ENCODE data around the gene TMEM167B. TPM values are rescaled to one million over a fixed set of nuclear protein-coding genes. Genes with fewer than 3 reads are reported as not detected.

TMEM167B gene
- total RNA-seq, 1 experiment from 2014 or later, result 15.6 TPM

- Mint-ChIP-seq H3K27me3 (ENCODE audit: low read depth) (peaks cover 73% of the 10 kb centered on the region), H3K4me3 (no peak overlapping the region), H3K36me3 (no peaks in the 10 kb centered on the region), H3K9me3 (no peaks in the 10 kb centered on the region), H3K27ac (no peak overlapping the region), H3K4me1 (peaks cover 10% of the 10 kb centered on the region)
- ATAC-seq (no peak), DNase-seq (ENCODE audit: low spot score) (no peak)
- CTCF ChIA-PET, result interaction anchor here (1.2 to 3.6 kb wide), 4 partner anchors 10 to 162 kb away, joined by 3 to 58 read pairs (median 13); no protein-coding TSS in a partner anchor
- POLR2A ChIA-PET, result no interaction called here
- TF ChIP-seq PREB (CRISPR knock-in tag; IDR thresholded peaks at IDR 0.05; ENCODE audit: borderline replicate concordance) (no peak), ZMAT4 (CRISPR knock-in tag; IDR thresholded peaks at IDR 0.05) (no peak), TCF7 (CRISPR knock-in tag; IDR thresholded peaks at IDR 0.05; ENCODE audit: low read depth) (no peak), NR3C1 (CRISPR knock-in tag; conservative IDR thresholded peaks at IDR 0.05; ENCODE audit: low read depth) (no peak), ZNF423 (CRISPR knock-in tag; IDR thresholded peaks at IDR 0.05) (no peak), CREB1 (CRISPR knock-in tag; IDR thresholded peaks at IDR 0.05) (no peak), HMGXB4 (CRISPR knock-in tag; IDR thresholded peaks at IDR 0.05) (no peak), SOX15 (CRISPR knock-in tag; IDR thresholded peaks at IDR 0.05) (no peak), FOXP4 (CRISPR knock-in tag; IDR thresholded peaks at IDR 0.05) (no peak), ZNF396 (CRISPR knock-in tag; IDR thresholded peaks at IDR 0.05; ENCODE audit: borderline replicate concordance) (no peak), FOXP1 (CRISPR knock-in tag; IDR thresholded peaks at IDR 0.05; ENCODE audit: borderline replicate concordance) (no peak), JAZF1 (CRISPR knock-in tag; IDR thresholded peaks at IDR 0.05) (no peak), ELF4 (CRISPR knock-in tag; IDR thresholded peaks at IDR 0.05; ENCODE audit: low read depth) (no peak), ZNF317 (CRISPR knock-in tag; IDR thresholded peaks at IDR 0.05; ENCODE audit: borderline replicate concordance, low read depth) (no peak)
Measured at GRCh38 chr1:109109906-109110305, 19.3 kb downstream of the TMEM167B start.

GRCh38 chr1:109111386-109112055, 21.0 kb downstream of the TMEM167B start:
- peaks cover 80% of the 10 kb centered on the region for H3K27me3 Mint-ChIP-seq (ENCODE audit: low read depth)
- POLR2A ChIA-PET, result interaction anchor here (0.6 to 2.9 kb wide), 3 partner anchors 12 to 915 kb away, joined by 3 to 13 read pairs (median 3); no protein-coding TSS in a partner anchor

More at GRCh38 chr1:109111386-109112055, 21.0 kb downstream of the TMEM167B start:
- Mint-ChIP-seq H3K36me3 (no peaks in the 10 kb centered on the region), H3K4me3 (no peak overlapping the region), H3K4me1 (peaks cover 10% of the 10 kb centered on the region), H3K27ac (no peak overlapping the region), H3K9me3 (no peaks in the 10 kb centered on the region)
- DNase-seq (ENCODE audit: low spot score) (no peak), ATAC-seq (no peak)
- CTCF ChIA-PET, result interaction anchor here (0.6 to 3.6 kb wide), 10 partner anchors 11 to 294 kb away, joined by 3 to 58 read pairs (median 4); partner anchors contain the start of genes SORT1 and TAF13
- no peak for TF ChIP-seq IRF1 (CRISPR knock-in tag; IDR thresholded peaks at IDR 0.05)
